ENCODE results near the gene RNF181.
"Not testable (repeated sequence)": the region's sequence is repeated elsewhere in the genome, so short reads cannot be mapped to it uniquely, and the experiment has no call there.

Gene RNF181

DNA sequence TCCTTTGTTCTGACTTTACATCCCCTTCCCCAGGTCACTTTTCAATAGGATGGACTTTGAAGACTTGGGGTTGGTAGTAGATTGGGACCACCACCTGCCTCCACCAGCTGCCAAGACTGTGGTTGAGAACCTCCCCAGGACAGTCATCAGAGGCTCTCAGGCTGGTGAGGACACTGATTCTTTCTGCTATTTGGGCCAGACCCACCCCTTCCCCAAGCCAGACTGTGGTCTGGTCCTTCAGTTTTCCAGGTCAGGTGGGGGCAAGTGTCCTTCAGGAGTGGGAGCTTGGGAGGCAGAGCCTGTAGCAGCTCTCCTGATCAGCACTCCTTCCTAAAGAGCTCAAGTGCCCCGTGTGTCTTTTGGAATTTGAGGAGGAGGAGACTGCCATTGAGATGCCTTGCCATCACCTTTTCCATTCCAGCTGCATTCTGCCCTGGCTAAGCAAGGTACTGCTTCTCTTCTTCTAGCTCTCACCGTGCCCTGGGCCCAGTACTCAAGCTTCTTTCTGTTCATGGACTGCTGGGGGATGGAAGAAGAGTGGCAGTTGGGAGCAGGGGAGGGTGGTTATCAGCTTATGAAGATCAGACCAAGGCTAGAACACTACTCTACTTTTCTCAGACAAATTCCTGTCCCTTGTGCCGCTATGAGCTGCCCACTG lies 1.1 kb downstream of the RNF181 start:
- DNase-seq (ENCODE audit: low spot score) = no peak

DNA sequence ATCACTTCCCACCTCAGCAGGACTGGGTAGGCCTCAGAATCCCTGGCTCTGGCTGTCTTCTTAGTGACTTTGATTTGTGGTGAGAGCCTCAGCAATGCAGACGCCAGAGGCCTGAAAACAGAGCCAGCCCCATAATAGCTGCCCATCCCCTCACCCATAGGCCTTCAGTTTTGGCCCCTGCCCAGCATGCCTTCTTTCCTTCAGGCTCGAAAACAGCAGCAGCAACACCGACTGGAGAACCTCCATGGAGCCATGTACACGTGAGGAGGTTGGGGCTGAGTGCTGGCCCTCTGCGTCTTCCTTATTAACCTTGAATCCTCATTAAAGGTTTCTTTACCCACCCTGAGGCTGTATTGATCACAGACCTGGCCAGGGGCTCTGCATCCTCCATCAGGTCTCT lies 1.7 kb downstream of the RNF181 start:
- DNase-seq (ENCODE audit: low spot score) = no peak

DNA sequence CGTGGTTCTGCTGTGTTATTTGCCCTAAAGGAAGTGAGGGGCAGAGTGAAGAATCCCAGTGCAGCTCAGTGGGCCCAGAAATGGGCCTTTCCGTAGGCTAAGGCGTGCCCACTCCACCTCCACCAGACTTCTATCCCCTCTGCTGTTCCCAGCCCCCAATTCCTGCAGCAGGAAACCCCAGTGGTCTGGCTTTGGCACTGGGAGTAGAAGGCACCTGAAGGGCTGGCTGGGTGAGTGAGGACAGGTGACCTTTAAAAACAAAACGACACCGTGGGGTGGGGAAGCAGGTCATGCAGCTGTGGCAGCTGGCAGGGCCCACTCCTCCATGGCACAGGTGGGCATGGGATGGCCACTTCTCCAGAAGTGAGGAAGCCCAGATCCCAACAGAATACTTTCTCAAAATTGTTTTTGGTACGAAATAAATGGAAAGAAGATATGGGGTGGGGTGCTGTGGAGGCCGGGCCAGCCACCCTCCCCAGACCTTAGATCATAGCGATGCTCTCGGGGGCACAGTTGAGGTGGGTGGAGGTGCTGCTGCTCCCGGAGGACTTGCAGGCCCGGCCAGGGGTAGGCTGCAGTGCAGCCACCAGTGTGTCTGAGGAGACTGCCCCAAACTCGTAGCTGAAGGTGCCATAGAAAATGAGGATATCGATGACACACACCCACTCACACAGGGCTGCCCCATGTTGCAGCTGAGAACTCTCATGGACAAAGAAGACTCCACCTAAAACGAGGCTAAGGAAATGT lies 3.2 kb downstream of the RNF181 start:
- no peak for DNase-seq (ENCODE audit: low spot score)

DNA sequence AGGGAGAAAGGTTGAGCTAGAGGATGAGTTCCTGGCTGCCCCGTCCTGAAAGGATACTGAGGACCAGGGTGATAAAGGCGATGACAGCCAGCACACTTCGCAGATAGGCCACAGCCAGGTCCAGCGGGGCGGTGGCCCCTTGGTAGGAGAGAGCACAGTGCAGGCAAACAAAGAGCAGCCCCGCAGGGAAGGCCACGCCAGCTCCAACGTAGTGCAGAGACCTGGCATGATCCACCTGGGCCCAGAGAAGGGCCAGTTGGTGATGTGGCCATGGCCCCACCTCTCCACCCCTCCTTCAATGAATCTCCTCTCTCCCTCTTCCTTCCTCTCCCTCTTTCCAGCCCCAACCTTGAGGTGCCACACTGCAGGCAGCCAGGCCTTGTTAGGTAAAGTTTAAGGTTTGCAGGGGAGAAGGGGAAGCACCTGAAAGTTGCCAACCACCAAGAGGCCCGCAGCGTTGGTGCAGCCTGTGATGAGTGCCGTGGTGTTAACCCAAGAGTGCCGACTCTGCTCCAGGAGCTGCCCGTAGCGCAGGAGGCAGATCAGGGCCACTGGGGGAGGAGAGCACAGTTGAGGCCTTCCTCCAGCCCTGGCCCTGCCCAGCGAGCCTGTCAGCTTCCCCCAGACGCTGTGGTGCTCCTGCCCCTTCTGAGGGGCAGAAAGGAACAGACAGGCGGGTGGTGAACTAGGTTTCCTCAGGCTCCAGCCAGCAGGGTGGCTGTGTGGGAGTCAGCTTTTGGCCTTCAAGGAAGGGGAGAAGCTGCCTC lies 4.1 kb downstream of the RNF181 start:
- no peak for DNase-seq (ENCODE audit: low spot score)

DNA sequence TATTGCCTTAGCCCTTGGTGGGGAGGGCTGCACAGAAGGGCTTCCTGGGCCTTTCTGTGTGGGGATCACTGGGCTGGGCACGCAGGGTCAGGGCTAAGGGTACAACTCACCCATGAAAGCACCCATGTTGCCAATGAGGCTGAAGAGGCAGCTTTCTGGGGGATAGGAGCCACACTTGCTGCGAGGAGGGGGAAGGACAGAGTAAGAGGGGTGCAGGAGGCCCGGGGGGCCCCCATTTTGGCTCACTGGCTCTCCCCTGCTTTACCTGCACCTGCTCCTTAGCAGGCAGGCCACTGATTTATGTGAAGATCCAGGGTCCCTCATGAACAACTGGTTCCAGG lies 4.7 kb downstream of the RNF181 start:
- DNase-seq (ENCODE audit: low spot score) = no peak

DNA sequence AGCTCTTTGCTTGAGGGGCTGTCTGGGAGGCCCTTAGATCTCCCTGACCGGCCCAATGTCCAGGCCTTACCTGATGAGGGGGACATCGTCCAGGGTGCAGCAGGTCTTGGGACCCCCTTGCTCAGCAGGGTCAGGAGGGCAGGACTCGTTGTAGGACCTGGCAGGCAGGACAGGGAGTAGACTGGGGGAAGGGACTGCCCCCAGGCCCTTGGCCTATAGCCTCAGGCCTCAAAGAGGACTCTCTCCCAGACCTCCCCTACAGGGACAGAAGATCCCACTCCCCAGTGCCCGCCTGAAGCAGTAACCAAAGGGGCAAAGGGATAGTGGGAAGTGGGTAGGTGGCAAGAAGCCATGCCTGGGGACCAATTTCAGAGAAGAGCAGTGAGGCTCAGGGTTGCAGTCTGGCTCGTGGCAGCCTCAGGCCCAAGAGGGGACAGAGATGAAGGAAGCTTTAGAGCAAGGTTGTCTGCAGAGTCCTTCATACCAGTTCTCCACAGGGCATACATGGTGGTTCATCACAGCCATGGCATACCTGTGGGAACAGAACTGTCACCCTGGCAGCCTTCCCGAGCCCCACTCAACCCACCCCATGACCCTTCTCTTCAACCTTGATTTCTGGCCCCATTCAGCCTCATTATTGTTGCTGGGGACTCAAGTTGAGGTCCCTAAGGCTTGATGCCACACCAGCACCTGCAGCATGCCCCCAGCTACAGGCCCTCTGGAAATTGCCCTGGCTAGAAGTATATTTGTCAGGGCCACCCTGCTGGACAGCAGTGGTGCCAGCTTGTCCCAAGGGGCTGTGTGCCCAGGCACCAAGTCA lies 5.6 kb downstream of the RNF181 start:
- no peak for DNase-seq (ENCODE audit: low spot score)

DNA sequence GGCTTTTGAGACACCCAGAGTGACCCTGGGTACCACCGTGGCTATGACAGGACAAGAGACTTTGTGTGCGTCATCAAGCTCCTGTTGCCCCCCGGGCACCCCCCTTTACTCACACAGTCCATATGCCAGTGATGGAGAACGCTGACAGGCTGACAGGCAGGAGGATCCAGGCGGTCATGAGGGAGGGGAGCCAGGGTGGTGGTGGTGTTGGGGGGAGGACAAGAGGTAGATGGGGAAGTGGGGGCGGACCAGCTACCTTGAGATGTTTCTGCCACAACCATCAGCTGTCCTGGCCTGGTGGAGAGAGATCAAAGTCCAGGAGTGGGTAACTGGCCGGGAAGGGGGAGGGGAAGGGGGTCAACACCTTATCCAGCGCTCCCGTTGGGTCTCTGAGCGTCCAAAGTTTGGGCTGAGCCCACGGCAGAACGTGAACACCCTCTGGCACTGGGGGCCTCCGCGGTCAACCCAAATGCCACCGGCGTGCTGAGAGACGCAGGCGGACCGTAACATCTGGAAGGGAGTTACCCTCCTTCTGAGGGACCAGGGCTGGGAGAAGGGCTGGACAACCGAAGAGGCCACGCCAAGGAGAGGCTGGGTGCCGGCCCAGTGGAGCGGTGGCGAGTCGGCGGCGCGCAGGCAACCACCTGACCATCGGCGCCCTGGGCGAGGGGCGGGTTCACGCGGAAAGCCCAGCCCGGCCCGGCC lies 6.4 kb downstream of the RNF181 start:
- DNase-seq (ENCODE audit: low spot score) = no peak

DNA sequence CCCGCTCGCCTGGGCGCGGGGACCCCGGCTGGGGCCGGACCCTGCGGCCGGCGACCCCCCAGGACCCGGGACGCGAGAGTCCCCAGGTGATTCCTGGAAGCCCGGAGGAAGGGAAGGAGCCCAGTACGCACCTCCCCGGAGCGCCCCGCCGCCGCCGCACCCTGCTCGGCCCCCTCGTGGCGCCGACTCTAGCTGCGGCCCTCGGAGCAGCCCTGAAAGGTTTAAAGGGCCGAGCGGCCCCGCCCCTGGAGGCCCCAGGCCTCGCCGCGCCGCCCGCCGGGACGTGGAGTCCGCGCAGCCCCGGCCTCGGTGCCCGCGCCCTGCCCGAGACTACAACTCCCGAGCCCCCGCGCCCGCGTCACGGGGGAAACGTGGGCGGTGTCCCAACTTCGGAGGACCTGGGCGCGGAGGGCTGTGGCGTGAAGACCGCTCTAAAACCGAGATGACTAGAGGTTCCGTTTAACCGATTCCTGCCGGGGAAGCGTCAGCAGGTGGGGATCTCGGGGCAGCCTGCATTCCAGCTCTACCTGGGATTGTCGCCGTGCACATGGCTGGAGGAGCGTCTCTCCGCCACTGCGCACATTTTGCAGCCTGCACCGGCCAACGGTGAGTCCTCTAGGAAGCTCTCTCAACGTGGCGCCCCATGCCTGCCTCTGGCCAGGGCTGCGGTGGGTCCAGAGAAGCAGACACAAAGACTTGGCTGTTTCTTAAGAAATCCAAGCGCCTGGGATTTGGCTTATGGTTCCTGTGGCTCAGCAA lies 7.1 kb downstream of the RNF181 start, which contains the start of gene TMEM150A:
TSS of gene TMEM150A (minus strand) at position 223 of the 759 bp plus-strand sequence. CDS start 750 bp downstream, outside the sequence.
- peak; percentile 81 for DNase-seq (ENCODE audit: low spot score)

DNA sequence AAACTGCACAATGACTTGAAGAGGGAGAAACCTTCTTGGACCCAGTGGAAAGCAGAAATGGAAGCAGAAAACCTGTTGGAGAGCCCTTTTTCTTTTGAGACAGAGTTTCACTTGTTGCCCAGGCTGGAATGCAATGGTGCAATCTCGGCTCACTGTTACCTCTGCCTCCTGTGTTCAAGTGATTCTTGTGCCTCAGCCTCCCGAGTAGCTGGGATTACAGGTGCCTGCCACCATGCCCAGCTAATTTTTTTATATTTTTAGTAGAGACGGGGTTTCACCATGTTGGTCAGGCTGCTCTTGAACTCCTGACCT lies 8.5 kb downstream of the RNF181 start:
- not testable (repeated sequence) for DNase-seq (ENCODE audit: low spot score)

DNA sequence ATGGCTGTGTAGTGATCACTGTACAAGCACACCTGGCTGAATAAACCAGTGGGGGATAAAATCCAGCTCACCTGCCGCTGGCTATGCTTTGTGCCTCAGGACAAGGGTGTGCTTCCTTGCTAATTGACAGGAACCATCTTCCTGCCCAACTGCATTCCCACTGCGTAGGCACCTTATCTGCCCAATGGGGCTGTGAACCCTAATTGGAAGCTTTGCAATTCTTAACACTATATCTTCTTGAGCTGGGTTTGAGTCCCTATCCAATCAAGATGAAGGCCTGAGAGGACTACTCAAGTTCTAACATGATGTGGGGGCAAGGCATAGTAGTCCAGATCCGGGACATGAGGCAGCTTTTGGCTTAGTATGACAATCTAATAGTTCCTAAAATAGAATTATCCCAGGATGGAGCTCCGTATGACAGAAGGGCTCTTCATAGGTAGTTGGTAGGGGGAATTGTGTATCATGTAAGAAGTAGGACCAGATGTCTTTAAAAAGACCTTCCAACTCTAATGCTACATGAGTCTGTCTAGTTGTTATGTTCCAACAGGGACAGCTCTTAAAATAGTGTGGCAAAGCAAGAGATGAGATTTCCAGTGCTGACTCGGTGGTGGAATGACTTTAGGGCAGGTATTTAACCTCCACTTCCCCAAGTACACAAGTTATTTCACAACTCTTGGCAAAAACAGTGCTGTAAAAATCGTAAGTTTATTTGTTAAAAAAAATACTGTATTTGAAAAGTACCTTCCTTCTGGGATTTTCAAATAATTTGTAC lies 9.2 kb downstream of the RNF181 start:
- no peak for DNase-seq (ENCODE audit: low spot score)

DNA sequence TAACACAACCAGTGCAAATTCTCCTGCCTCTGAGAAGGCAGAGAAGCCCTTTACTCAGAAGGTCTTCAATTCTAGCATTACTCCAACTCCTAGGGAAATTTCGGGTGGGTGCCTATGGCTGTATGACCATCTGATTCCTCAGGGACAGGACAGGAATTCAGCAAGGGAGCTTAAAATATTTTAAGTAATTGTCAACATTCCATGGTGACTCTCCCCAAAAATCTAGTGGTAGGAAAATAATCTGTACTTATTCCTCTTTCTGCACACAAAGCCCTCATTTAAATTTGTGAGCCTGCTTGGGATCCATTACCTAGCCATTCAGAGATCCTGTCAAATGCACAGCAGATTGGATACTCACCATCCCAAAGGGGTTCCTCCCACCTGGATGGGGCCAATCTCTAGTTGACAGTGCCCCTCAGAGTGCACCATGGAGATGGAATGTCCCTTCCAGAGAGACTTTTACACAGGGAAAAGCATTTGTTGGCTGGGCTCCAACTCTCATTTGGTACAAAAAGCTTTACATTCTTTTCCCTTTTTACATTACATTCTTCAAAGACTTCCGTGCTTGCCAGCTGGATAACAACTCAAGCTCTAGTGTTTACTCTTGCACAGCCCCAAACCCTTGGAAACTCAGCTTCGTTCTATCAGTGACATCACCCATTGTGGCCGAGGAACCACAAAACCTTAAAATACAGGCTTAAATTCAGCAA lies 10.0 kb downstream of the RNF181 start:
- DNase-seq (ENCODE audit: low spot score) = no peak

DNA sequence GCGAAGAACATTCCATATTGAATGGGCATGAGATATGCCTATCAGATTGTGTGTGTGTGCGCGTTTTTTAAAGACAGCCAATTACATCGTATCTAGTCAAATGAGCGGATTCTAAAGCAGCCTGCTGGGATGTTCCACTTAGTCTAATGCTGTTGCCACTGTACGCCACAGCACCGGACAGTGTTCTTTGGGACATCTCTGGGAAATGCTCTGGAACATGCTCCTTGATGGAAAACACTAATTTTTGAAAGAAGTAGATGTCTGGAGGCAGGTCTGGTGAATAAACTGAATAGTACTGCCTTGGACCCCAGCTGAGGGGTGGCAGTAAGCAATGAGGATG lies 10.5 kb downstream of the RNF181 start:
- no peak for DNase-seq (ENCODE audit: low spot score)

DNA sequence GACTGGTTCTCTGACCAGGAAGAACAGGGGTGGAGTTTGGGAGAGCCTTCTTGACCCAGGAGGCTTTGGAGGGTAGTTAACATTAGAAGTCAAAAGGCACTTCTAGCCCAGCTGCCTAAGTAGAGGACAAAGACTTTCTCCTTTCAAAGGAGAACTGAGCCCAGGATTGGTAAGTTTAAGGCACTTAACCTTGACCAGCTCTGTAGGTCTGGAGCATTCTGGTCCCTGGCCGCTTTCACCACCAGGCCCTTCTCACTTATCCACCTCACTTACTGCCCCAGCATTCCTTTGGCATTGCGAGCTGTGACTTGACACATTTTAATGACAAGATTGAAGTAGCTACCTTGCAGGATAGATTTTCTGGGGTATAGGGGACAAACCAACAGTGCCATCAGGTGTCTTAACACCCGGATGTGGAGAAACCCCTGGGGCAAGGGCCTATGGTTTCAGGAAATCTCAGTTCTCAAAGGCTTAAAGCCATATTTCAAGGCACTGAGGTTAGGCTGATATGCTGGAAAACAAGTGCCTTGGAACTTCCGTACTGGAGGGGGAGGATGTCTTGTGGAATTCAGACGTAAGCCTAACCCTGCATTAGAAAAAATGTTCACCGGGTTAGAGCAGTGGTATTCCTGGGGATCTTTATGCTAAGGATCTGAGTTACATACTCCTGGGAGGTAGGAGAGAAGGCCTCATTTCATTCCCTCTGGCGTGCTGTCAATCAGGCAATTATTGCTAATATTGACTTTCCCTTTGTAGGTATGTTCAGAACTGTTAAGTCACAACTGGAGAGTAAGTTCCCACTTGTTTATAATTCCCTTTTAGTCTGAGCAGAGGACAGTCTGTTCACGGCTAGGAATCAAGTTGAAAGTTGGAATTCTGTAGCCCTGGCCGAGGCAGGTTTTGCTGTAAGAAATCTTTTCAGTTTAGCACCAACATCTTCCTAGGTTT lies 12.0 kb downstream of the RNF181 start:
- no peak for DNase-seq (ENCODE audit: low spot score)

DNA sequence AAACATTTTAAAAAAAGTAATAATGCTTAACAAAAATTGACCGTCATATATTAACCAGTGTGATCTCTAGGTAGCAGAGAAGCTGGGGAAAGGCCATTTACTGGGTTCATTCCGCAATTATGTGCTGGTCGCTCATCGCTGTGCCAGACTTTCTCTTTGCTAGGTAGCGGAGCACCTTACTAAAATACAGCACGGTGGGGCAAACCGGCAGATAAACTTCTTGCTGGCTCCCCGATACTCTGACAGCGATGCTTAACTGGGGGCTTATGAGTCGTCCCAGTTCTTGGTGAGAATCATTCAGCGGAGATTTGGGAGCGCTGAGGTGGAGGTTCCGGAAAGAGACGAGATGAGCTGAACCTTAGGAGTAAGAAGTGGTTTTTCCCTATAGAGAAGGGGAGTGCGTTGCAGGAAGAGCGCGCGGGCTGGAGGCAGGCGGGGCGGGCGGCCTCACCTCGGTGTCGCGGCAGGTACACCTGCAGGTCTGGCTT lies 15.7 kb downstream of the RNF181 start:
- no peak for DNase-seq (ENCODE audit: low spot score)

DNA sequence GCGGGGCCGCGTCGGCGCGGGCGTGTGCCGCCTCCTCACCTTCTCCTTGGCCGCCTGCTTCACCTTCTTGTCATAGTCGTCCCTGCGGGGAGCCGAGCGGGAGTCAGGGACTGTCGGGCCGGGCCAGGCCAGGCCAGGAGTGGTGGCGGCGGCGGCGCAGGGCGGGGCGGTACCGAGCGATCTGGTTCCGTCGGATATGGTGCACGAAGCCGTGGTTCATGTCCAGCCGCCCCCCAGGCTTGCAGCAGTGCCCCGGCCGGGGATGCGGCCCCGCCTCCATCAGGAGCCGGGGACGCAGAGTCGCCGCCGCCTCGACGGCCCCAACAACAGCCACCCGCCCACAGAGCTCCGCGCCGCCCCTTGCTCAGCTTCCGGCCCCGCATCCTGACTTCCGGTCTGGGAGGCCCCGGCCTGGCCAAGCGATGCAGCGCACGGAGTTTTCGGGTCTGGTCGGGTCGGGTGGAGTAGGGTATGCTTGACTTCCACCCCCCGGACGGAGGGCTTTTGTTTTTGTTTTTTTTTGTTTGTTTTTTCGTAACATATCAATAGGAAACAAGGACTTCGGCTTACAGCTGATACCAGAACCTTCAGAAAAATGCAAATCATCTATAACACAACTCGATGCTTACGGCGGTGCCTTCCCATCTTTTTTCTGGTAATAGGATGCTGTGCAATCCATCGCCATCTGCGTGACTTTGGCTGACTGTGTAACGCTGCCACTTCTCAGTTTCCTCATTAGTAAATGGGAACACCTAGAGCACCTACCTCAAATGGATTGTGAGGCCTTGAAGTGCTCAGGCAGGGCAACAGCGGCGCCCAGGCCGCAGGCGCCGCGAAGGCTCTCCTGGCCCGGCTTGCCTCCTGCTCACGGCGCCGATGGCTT lies 16.4 kb downstream of the RNF181 start, which contains the start of gene C2orf68:
TSS of gene C2orf68 (minus strand) at position 362 of the 883 bp plus-strand sequence. CDS start at position 280, 82 bp downstream.
- DNase-seq (ENCODE audit: low spot score) = peak; percentile 83

DNA sequence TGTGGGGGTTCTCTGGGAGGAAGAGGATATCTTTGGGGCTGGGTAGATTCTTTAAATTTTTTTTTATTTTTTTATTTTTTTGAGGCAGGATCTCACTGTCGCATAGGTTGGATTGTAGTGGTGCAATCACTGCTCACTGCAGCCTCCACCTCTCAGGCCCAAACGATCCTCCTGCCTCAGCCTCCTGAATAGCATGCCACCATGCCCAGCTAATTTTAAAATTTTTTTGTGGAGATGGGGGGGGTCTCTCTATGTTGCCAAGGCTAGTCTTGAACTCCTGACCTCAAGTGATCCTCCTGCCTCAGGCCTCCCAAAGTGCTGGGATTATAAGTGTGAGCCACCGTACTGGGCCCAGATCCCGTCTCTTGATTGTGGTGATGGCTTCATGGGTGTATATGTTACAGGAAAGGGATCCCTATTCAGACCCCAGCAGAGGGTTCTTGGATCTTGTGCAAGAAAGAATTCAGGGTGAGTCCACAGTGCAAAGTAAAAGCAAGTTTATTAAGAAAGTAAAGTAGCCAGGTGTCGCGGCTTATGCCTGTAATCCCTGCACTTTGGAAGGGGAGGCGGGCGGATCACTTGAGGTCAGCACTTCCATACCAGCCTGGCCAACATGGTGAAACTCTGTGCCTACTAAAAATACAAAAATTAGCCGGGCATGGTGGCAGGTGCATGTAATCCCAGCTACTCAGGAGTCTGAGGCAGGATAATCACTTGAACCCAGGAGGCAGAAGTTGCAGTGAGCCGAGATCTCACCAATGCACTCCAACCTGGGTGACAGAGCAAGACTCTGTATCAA lies 18.4 kb downstream of the RNF181 start:
- DNase-seq (ENCODE audit: low spot score) = no peak
